B cell (primary cell): Measurements from ENCODE around the gene ELK3.

Experiments
- CTCF ChIP-seq: fragments of 200-600 bp; IDR thresholded peaks from one replicate; pipeline ENCODE4 v1.8.0; 2022; ENCODE audit warnings: antibody characterized with exemption, mild to moderate bottlenecking
- EZH2 ChIP-seq: IDR thresholded peaks from 2 replicates; pipeline ENCODE4 v1.6.1; 2012; ENCODE audit warnings: borderline replicate concordance, low read depth, mild to moderate bottlenecking, moderate library complexity, low read length; ENCODE audit not compliant: insufficient read depth, poor library complexity, severe bottlenecking

DNA sequence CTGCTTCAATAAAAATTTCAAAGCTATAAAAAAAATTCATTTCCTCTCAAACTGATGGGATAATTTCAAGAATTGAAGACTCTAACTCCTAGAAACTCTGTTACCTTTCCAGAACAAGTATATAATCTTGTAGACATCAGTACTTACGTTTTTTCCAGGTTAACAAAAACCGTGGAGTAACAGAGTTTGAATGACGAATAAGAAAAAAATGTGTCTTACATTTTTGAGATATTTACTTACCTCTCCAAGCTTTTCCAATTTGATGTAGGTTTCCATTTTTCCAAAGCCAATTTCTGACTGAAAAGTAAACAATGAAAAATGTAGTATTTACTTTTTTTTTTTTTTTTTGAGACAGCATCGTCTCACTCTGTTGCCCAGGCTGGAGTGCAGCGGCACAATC lies 105.9 kb downstream of the ELK3 start:
- TF ChIP-seq CTCF (no peak), EZH2 (no peak)
